Mammary epithelial cell (primary cell): Measurements from ENCODE around the gene MAP3K12.

Source experiments
- CTCF ChIP-seq, 2 donors: IDR thresholded peaks in 1 of 2; conservative IDR thresholded peaks in 1 of 2; 2 replicates each; pipeline ENCODE4 v1.5.1; 2011 to 2012; ENCODE audit warnings: inconsistent platforms in 2 of 2, low read length in 2 of 2, mild to moderate bottlenecking in 2 of 2, control low read depth in 1 of 2, low read depth in 1 of 2; ENCODE audit not compliant: insufficient read depth in 1 of 2; ENCODE audit errors: extremely low read depth in 1 of 2
- EZH2 ChIP-seq: IDR thresholded peaks from 2 replicates; pipeline ENCODE4 v1.6.1; 2012; ENCODE audit warnings: low read length, inconsistent platforms, borderline replicate concordance

GRCh38 chr12:53478865-53479264 is 20.4 kb downstream of the MAP3K12 start:
- no peak for TF ChIP-seq CTCF (conservative IDR thresholded peaks at IDR 0.05 in 1 of 2, IDR thresholded peaks at IDR 0.05 in 1 of 2; ENCODE audit: extremely low read depth in 1 of 2, insufficient read depth in 1 of 2, low read depth in 1 of 2, low read length in 2 of 2)
- no peak for TF ChIP-seq EZH2
